H1 (cell line): ENCODE measurements around the gene HPX. TPM values are rescaled to one million over a fixed set of nuclear protein-coding genes. Genes with fewer than 3 reads are reported as not detected.

Experiments
- ASH2L ChIP-seq: fragments of 200-600, 300-600 bp; sonication (generic); IDR thresholded peaks from one replicate; pipeline ENCODE4 v1.7.1; 2017; ENCODE audit warnings: low read length
- BRCA1 ChIP-seq: IDR thresholded peaks from 2 replicates; pipeline ENCODE4 v1.6.1; 2012; ENCODE audit warnings: low read depth, low read length, improper control_type of control experiment
- CBX5 ChIP-seq: fragments of 300-800, 300-1000 bp; sonication (generic); IDR thresholded peaks from 2 replicates; pipeline ENCODE4 v1.7.1; 2016; ENCODE audit warnings: antibody characterized with exemption, low read length, low read depth
- CHD7 ChIP-seq: fragments of 300-600 bp; sonication (generic); IDR thresholded peaks from 2 replicates; pipeline ENCODE4 v1.7.1; 2012; ENCODE audit warnings: low read length, moderate library complexity, mild to moderate bottlenecking, inconsistent platforms; ENCODE audit not compliant: insufficient replicate concordance
- CREB1 ChIP-seq: IDR thresholded peaks from 2 replicates; pipeline ENCODE4 v1.6.1; 2012; ENCODE audit warnings: inconsistent platforms
- E2F6 ChIP-seq: IDR thresholded peaks from 2 replicates; pipeline ENCODE4 v1.6.1; 2012; ENCODE audit warnings: inconsistent platforms
- EZH2 ChIP-seq: fragments of 200-600 bp; sonication (generic); IDR thresholded peaks from 2 replicates; pipeline ENCODE4 v1.7.1; 2012; ENCODE audit warnings: low read depth, mild to moderate bottlenecking, moderate library complexity, low read length, inconsistent platforms; ENCODE audit not compliant: severe bottlenecking
- KDM1A ChIP-seq: fragments of 200-600, 300-600 bp; sonication (generic); IDR thresholded peaks from 2 replicates; pipeline ENCODE4 v1.7.1; 2016; ENCODE audit warnings: mild to moderate bottlenecking, low read length, borderline replicate concordance
- SUZ12 ChIP-seq: fragments of 200-600 bp; sonication (generic); IDR thresholded peaks from 2 replicates; pipeline ENCODE4 v1.6.1; 2012; ENCODE audit warnings: mild to moderate bottlenecking, inconsistent platforms, low read length, moderate library complexity, mixed read lengths
- polyA plus RNA-seq, 7 experiments: library from polyadenylated mRNA; depleted of rRNA in 3 of 7; stranded (reverse) in 5 of 7; unstranded in 2 of 7; fragments of >200 nt in 5 of 7; fragments of 200-250 nt in 2 of 7; gene quantifications; 1 replicate in 5 of 7; 2 replicates in 1 of 7; 4 replicates in 1 of 7; pipeline versions ENCODE4 v1.2.1 to v1.2.3, GENCODE V29; 2011 to 2013; ENCODE audit warnings: missing spikeins in 2 of 7, mixed read lengths in 2 of 7
- total RNA-seq: library from RNA; stranded (reverse); fragmentation: NEBNext Ultra II Directional; extraction: Animal tissue kit (Norgen Biotek cat#: 25700); gene quantifications from 2 replicates; pipeline ENCODE4 v1.2.1, GENCODE V29; 2021

HPX gene
- total and polyA plus RNA-seq, 2 of the 8 experiments (the other 6 are each of a cell fraction or from before 2014, with no cell fraction given): 0.80 to 0.97 TPM

GRCh38 chr11:6389905-6390717, 50.7 kb downstream of the HPX start, which contains the start of gene SMPD1 (continued):
- TF ChIP-seq CHD7 (no peak), CREB1 (0 out of 2 replicates have a peak, but pooled peaks have one; percentile 21), KDM1A (no peak), CBX5 (no peak), SUZ12 (no peak), BRCA1 (no peak), E2F6 (peak; percentile 28; the same call in 1 of the 2 replicates), EZH2 (no peak), ASH2L (peak; percentile 40)
